ENCODE results near the gene WNT5B. TPM values are rescaled to one million over a fixed set of nuclear protein-coding genes. Genes with fewer than 3 reads are reported as not detected.

WNT5B gene
- total RNA-seq, 5 donors from 2014 or later (not counting 1 experiment from before 2014, with no cell fraction given), result 0.20 TPM; not detected in 4

DNA sequence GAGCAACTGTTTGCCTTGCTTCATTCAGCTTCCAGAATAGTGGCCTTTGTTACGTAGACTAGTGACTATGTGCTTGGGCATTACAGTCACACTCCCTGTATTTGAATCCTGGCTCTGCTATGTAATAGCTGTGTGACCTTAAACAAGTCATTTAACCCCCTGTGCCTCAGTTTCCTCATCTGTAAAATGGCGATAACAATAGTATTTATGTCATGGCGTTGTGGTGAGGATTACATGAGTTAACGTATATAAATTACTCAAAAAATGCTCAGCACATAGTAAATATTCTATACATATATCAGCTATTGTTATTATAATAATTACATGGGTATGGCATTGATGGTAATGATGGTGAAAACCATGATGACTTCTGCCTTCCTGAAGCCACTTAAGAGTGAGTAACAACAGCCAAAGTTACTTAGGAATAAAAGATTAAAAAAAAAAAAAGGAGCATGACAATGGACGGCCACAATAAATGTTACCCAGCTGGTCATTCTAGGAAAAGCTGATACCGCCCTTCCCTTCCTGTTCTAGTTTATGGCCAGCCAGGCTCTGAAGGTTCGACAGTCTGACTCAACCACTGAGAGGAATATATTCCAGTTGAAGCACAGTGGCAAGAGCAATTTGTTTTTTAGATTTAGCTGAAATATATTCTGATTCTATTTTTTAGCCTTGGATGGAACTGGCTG, 51.9 kb downstream of the WNT5B start:
- no peaks in the 10 kb centered on the region for H3K9me3 Mint-ChIP-seq
- no peak for DNase-seq
- WGBS (ENCODE audit: insufficient coverage), result 100% methylated on average over 2 of the region's 7 CpGs

GRCh38 chr12:1681493-1681807, 52.4 kb downstream of the WNT5B start:
- Histone ChIP-seq H3K27ac (ENCODE audit: low read length) (no peak overlapping the region), H3K4me3 (ENCODE audit: control insufficient read depth in 1 of 2, extremely low read depth in 1 of 2, low read length in 1 of 2) (no peak overlapping the region), H3K9me3 (no peaks in the 10 kb centered on the region), H3K36me3 (ENCODE audit: control insufficient read depth in 2 of 2, extremely low read depth in 1 of 2, insufficient read depth in 1 of 2, low read length in 1 of 2) (no peaks in the 10 kb centered on the region), H3K4me1 (ENCODE audit: control insufficient read depth in 1 of 2, extremely low read depth in 1 of 2, insufficient read depth in 2 of 2, low read length in 2 of 2) (no peaks in the 10 kb centered on the region), H3K27me3 (replicated peaks in 1 of 2; ENCODE audit: control insufficient read depth in 2 of 2, extremely low read depth in 1 of 2, insufficient read depth in 2 of 2, low read length in 1 of 2) (no peaks in the 10 kb centered on the region)
- Mint-ChIP-seq H3K4me1 (no peaks in the 10 kb centered on the region), H3K36me3 (no peaks in the 10 kb centered on the region), H3K4me3 (no peak overlapping the region), H3K27me3 (no peaks in the 10 kb centered on the region), H3K27ac (no peak overlapping the region), H3K9me3 (no peaks in the 10 kb centered on the region)
- ChIA-PET CTCF (interaction anchor here in 1 of 2 donors (1.5 to 1.6 kb wide), 2 partner anchors 27 to 258 kb away, joined by 4 to 7 read pairs; no protein-coding TSS in a partner anchor), POLR2A (interaction anchor here in 1 of 2 donors (1.7 kb wide), 1 partner anchor 9 kb away, joined by 3 read pairs; the partner anchor contains the start of gene ADIPOR2)
- ATAC-seq (replicated peaks in 1 of 4), result no peak
- no peak for DNase-seq
- WGBS (ENCODE audit: insufficient coverage), result no CpG with 5 or more reads among the region's 2 CpGs

More for the DNA sequence above, 51.9 kb downstream of the WNT5B start:
- H3K4me1 ChIP-seq (ENCODE audit: control insufficient read depth in 1 of 2, extremely low read depth in 1 of 2, insufficient read depth in 2 of 2, low read length in 2 of 2), result no peaks in the 10 kb centered on the region
- no peaks in the 10 kb centered on the region for H3K36me3 ChIP-seq (ENCODE audit: control insufficient read depth in 2 of 2, extremely low read depth in 1 of 2, insufficient read depth in 1 of 2, low read length in 1 of 2)
- no peaks in the 10 kb centered on the region for H3K4me1 Mint-ChIP-seq
- H3K27me3 ChIP-seq (replicated peaks in 1 of 2; ENCODE audit: control insufficient read depth in 2 of 2, extremely low read depth in 1 of 2, insufficient read depth in 2 of 2, low read length in 1 of 2), result no peaks in the 10 kb centered on the region
- no peak overlapping the region for H3K4me3 ChIP-seq (ENCODE audit: control insufficient read depth in 1 of 2, extremely low read depth in 1 of 2, low read length in 1 of 2)
- no peak overlapping the region for H3K4me3 Mint-ChIP-seq
- no peak overlapping the region for H3K27ac ChIP-seq (ENCODE audit: low read length)
- H3K36me3 Mint-ChIP-seq, result no peaks in the 10 kb centered on the region
- no peak for ATAC-seq (replicated peaks in 1 of 4)
- no peaks in the 10 kb centered on the region for H3K9me3 ChIP-seq
- ChIA-PET CTCF (interaction anchor here (0.5 to 1.6 kb wide), 4 partner anchors 27 to 259 kb away, joined by 3 to 7 read pairs (median 4); no protein-coding TSS in a partner anchor), POLR2A (interaction anchor here (0.7 to 1.7 kb wide), 2 partner anchors 10 to 379 kb away, joined by 3 read pairs; partner anchors contain the start of gene ADIPOR2 (in 1 of the 2))
- H3K27ac Mint-ChIP-seq, result no peak overlapping the region
- no peaks in the 10 kb centered on the region for H3K27me3 Mint-ChIP-seq

- no peaks in the 10 kb centered on the region for H3K27me3 ChIP-seq (replicated peaks in 1 of 2; ENCODE audit: control insufficient read depth in 2 of 2, extremely low read depth in 1 of 2, insufficient read depth in 2 of 2, low read length in 1 of 2)
- no peaks in the 10 kb centered on the region for H3K9me3 ChIP-seq
- no peaks in the 10 kb centered on the region for H3K27me3 Mint-ChIP-seq
- H3K36me3 Mint-ChIP-seq, result no peaks in the 10 kb centered on the region
- no peak for ATAC-seq (replicated peaks in 1 of 4)
- no peaks in the 10 kb centered on the region for H3K9me3 Mint-ChIP-seq
- ChIA-PET POLR2A (interaction anchor here in 1 of 2 donors (0.6 kb wide), 1 partner anchor 55 kb away, joined by 3 read pairs; no protein-coding TSS in a partner anchor), CTCF (interaction anchor here (0.6 to 2.5 kb wide), 8 partner anchors 16 to 1176 kb away, joined by 3 to 13 read pairs (median 4); no protein-coding TSS in a partner anchor)
- H3K4me1 ChIP-seq (ENCODE audit: control insufficient read depth in 1 of 2, extremely low read depth in 1 of 2, insufficient read depth in 2 of 2, low read length in 2 of 2), result peaks cover 10 to 16% of the 10 kb centered on the region in 2 experiments
- WGBS (ENCODE audit: insufficient coverage), result 93% methylated on average over 3 of the region's 5 CpGs
- peaks cover 29 to 31% (median 29%) of the 10 kb centered on the region in 3 donors for H3K4me1 Mint-ChIP-seq
- no peak overlapping the region for H3K27ac ChIP-seq (ENCODE audit: low read length)
- no peaks in the 10 kb centered on the region for H3K36me3 ChIP-seq (ENCODE audit: control insufficient read depth in 2 of 2, extremely low read depth in 1 of 2, insufficient read depth in 1 of 2, low read length in 1 of 2)
- no peak for DNase-seq
- peak overlapping the region in 1 of 3 donors; percentile 13 for H3K4me3 Mint-ChIP-seq
- no peak overlapping the region for H3K4me3 ChIP-seq (ENCODE audit: control insufficient read depth in 1 of 2, extremely low read depth in 1 of 2, low read length in 1 of 2)
- H3K27ac Mint-ChIP-seq, result no peak overlapping the region
Measured at GRCh38 chr12:1688086-1688710, 59.2 kb downstream of the WNT5B start.

DNA sequence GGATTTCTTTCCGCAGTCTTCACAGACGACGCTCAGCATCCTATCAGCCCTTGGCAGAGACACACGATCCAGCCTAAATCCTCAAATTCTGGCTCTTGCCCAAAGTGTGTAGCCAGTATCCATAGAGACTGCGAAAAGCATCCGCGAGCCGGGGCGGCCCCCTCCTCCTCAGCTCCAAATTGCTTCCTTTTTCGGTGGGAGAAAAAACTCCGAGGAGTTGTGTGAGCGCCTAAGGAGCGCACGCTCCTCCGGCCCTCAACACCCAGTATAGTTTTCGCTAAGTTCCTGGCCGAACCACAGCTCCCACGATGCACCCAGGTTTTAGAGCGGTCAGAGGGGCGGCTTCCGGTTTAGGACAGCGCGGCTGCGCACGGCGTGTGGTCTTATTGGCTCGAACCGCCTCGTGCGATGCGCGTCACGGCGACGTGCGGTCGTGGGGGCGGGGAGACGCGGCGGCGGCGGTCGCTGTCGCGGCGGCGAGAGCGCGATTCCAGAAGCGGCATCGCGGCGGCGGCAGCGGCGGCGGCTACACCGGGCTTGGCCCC, 61.6 kb downstream of the WNT5B start, which contains the start of gene ADIPOR2:
TSS of gene ADIPOR2 (plus strand) at position 493 of the 545 bp plus-strand sequence. CDS start 63,274 bp downstream, outside the sequence.
- Histone ChIP-seq H3K4me1 (ENCODE audit: control insufficient read depth in 1 of 2, extremely low read depth in 1 of 2, insufficient read depth in 2 of 2, low read length in 2 of 2) (peaks cover 10 to 19% of the 10 kb centered on the region in 2 experiments), H3K4me3 (ENCODE audit: control insufficient read depth in 1 of 2, extremely low read depth in 1 of 2, low read length in 1 of 2) (peak within 1 kb of the TSS; percentile 94 to 96), H3K27me3 (replicated peaks in 1 of 2; ENCODE audit: control insufficient read depth in 2 of 2, extremely low read depth in 1 of 2, insufficient read depth in 2 of 2, low read length in 1 of 2) (no peaks in the 10 kb centered on the region), H3K36me3 (ENCODE audit: control insufficient read depth in 2 of 2, extremely low read depth in 1 of 2, insufficient read depth in 1 of 2, low read length in 1 of 2) (no peaks in the 10 kb centered on the region), H3K9me3 (no peaks in the 10 kb centered on the region), H3K27ac (ENCODE audit: low read length) (peak within 1 kb of the TSS; percentile 91)
- Mint-ChIP-seq H3K27me3 (no peaks in the 10 kb centered on the region), H3K4me1 (peaks cover 36 to 45% (median 42%) of the 10 kb centered on the region in 3 donors), H3K4me3 (peak within 1 kb of the TSS; percentile 92 to 94 (median 92)), H3K36me3 (peaks cover 7% of the 10 kb centered on the region), H3K27ac (peak within 1 kb of the TSS; percentile 96 to 99), H3K9me3 (no peaks in the 10 kb centered on the region)
- ChIA-PET CTCF (interaction anchor here (0.6 to 1.9 kb wide), 7 partner anchors 23 to 101 kb away, joined by 3 to 7 read pairs (median 4); no protein-coding TSS in a partner anchor), POLR2A (interaction anchor here in 1 of 2 donors (0.6 to 1.4 kb wide), 3 partner anchors 10 to 33 kb away, joined by 3 read pairs; no protein-coding TSS in a partner anchor)
- ATAC-seq (replicated peaks in 1 of 4) (peak; percentile 98), DNase-seq (peak; percentile 85 to 98 (median 93))
- under 1% methylated on average over 46 of the region's 59 CpGs for WGBS (ENCODE audit: insufficient coverage)

DNA sequence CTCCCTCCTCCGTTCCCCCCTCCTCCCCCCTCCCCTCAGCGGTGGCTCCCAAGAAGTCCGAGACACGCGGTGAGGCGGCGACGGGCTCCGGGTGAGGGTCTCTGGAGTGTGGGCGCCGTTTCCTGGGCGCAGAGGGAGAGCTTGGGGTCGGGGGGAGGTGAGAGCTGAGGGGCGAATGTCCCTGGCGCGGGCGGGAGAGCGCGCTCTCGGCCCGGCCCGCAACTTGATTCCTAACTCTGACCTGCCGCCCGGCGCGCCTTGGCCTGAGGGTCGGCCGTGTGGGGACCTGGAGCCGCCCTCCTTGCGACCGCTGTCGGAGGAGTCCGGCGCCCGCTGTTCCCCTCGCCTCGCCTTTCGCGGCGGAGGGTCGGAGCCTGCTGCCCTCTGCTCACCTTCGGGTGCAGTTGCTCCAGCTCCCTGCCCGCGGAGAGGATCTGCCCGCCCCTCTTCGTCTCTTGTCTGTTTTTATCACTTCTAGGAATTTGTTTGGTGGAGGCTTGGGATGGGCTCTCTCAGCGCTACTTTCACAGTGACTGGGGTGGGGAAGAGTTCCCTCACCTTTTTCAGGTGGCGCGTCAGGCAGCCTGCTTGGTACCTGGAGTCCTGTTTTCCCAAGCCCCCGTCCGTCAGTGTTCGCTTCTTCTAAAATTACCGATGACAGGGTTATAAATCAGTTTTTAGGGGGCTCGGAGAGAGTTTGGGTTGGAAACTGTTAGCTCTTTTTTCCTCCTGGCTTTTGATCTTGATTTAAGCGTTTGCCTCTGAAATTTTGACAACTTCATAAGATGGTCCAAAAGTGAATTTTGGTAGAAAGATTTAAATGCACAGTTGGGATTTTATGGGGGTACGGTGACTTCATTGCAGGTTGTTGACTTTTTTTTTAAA, 62.3 kb downstream of the WNT5B start:
- ChIA-PET CTCF (interaction anchor here (0.6 to 1.9 kb wide), 10 partner anchors 24 to 573 kb away, joined by 3 to 7 read pairs (median 4); no protein-coding TSS in a partner anchor), POLR2A (interaction anchor here in 1 of 2 donors (1.4 kb wide), 1 partner anchor 11 kb away, joined by 3 read pairs; no protein-coding TSS in a partner anchor)
- peak overlapping the region; percentile 74 for H3K27ac ChIP-seq (ENCODE audit: low read length)
- no peaks in the 10 kb centered on the region for H3K9me3 ChIP-seq
- peaks cover 43 to 52% (median 49%) of the 10 kb centered on the region in 3 donors for H3K4me1 Mint-ChIP-seq
- peak overlapping the region; percentile 92 to 94 (median 92) for H3K4me3 Mint-ChIP-seq
- peak; percentile 16 to 43 (median 39) for ATAC-seq (replicated peaks in 1 of 4)
- peak in 11 of 35 experiments; percentile 3 to 24 (median 9) for DNase-seq
- H3K4me3 ChIP-seq (ENCODE audit: control insufficient read depth in 1 of 2, extremely low read depth in 1 of 2, low read length in 1 of 2), result peak overlapping the region; percentile 94 to 96
- peaks cover 7% of the 10 kb centered on the region for H3K36me3 Mint-ChIP-seq
- no peaks in the 10 kb centered on the region for H3K36me3 ChIP-seq (ENCODE audit: control insufficient read depth in 2 of 2, extremely low read depth in 1 of 2, insufficient read depth in 1 of 2, low read length in 1 of 2)
- H3K27me3 ChIP-seq (replicated peaks in 1 of 2; ENCODE audit: control insufficient read depth in 2 of 2, extremely low read depth in 1 of 2, insufficient read depth in 2 of 2, low read length in 1 of 2), result no peaks in the 10 kb centered on the region
- H3K27me3 Mint-ChIP-seq, result no peaks in the 10 kb centered on the region
- peaks cover 10 to 20% of the 10 kb centered on the region in 2 experiments for H3K4me1 ChIP-seq (ENCODE audit: control insufficient read depth in 1 of 2, extremely low read depth in 1 of 2, insufficient read depth in 2 of 2, low read length in 2 of 2)
- peak overlapping the region; percentile 92 to 99 for H3K27ac Mint-ChIP-seq
- WGBS (ENCODE audit: insufficient coverage), result under 1% methylated on average over 36 of the region's 56 CpGs
- H3K9me3 Mint-ChIP-seq, result no peaks in the 10 kb centered on the region
